Calu3 (cell line): ENCODE measurements around the gene DLG3. TPM values are rescaled to one million over a fixed set of nuclear protein-coding genes. Genes with fewer than 3 reads are reported as not detected.
A peak's percentile ranks its signal among the peaks of the same experiment; 100 is the strongest.

Experiments used
- BruUV-seq: library from RNA; stranded (reverse); fragments of 400-500 nt; replicated peaks from 2 replicates; lab custom pipeline; 2021; lab: Mats Ljungman, UMichigan
- CTCF ChIA-PET: fragments of 300-600 bp; sonication (Branson Sonifier 250); formaldehyde crosslinking; loops from one replicate; lab custom pipeline; 2022; ENCODE audit warnings: antibody characterized with exemption; lab: Charles Lee
- DNase-seq: peaks from one replicate; pipeline ENCODE4 v3.0.0; 2022
- H3K27ac Mint-ChIP-seq: one replicate; pipeline ENCODE4 v1.8.0; 2022; ENCODE audit warnings: mixed read lengths; ENCODE audit not compliant: unreplicated experiment
- H3K27me3 Mint-ChIP-seq: one replicate; pipeline ENCODE4 v1.8.0; 2022; ENCODE audit warnings: mixed read lengths; ENCODE audit not compliant: unreplicated experiment
- H3K36me3 Mint-ChIP-seq: one replicate; pipeline ENCODE4 v1.8.0; 2022; ENCODE audit warnings: mild to moderate bottlenecking, moderate library complexity, mixed read lengths; ENCODE audit not compliant: insufficient read depth, unreplicated experiment
- H3K4me1 Mint-ChIP-seq: one replicate; pipeline ENCODE4 v1.8.0; 2022; ENCODE audit warnings: mild to moderate bottlenecking, low read depth, mixed read lengths; ENCODE audit not compliant: unreplicated experiment
- H3K4me3 Mint-ChIP-seq: one replicate; pipeline ENCODE4 v1.8.0; 2022; ENCODE audit warnings: mild to moderate bottlenecking, low read depth, moderate library complexity, mixed read lengths; ENCODE audit not compliant: unreplicated experiment
- H3K9me3 Mint-ChIP-seq: one replicate; pipeline ENCODE4 v1.8.0; 2022; ENCODE audit warnings: low read depth, mixed read lengths; ENCODE audit not compliant: unreplicated experiment
- intact Hi-C: fragments of 100-400 bp; cut with micrococcal nuclease; formaldehyde crosslinking; loops from one replicate; pipeline ENCODE4 v1.10.0; 2022; ENCODE audit not compliant: unreplicated experiment
- total RNA-seq: library from RNA; stranded (reverse); gene quantifications from 2 replicates; pipeline ENCODE4 v1.2.3, GENCODE V29; 2022
- TF ChIP-seq, protein P1 (sequence below): fragments of 200-600 bp; IDR thresholded peaks from one replicate; pipeline ENCODE4 v1.8.0; 2022; ENCODE audit warnings: antibody characterized with exemption; ENCODE audit not compliant: unreplicated experiment

DLG3 gene
- total RNA-seq, 1 experiment from 2014 or later = 55.8 TPM

DNA sequence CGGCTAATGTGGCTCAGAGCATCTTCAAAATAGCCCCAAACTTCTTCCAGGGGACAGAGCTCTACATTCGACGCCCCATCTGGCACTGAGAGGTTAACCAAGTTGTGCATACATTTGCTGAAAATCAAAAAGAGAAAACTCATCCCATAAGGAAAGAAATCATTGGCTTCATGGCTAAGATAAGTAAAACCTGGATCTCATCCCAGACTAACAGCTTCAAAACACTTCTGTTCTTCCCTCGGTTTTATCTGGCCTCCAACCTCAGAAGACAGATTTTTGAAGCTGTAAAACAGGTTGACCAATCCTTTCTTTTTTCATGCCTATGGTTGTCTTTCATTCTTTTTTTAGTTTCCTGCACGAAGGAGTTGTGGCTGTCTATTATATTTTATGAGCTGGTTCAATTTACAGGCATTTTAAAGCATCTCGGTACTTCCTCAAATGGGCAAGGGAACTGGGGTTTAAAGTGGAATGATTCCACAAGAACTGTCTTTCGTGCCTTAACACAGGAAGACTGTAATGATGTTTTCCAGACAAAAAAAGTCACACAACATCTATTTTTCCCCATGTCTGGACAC lies 107.6 kb downstream of the DLG3 start:
- TF ChIP-seq, protein P1, sequence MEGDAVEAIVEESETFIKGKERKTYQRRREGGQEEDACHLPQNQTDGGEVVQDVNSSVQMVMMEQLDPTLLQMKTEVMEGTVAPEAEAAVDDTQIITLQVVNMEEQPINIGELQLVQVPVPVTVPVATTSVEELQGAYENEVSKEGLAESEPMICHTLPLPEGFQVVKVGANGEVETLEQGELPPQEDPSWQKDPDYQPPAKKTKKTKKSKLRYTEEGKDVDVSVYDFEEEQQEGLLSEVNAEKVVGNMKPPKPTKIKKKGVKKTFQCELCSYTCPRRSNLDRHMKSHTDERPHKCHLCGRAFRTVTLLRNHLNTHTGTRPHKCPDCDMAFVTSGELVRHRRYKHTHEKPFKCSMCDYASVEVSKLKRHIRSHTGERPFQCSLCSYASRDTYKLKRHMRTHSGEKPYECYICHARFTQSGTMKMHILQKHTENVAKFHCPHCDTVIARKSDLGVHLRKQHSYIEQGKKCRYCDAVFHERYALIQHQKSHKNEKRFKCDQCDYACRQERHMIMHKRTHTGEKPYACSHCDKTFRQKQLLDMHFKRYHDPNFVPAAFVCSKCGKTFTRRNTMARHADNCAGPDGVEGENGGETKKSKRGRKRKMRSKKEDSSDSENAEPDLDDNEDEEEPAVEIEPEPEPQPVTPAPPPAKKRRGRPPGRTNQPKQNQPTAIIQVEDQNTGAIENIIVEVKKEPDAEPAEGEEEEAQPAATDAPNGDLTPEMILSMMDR = no peak
- no peak for DNase-seq
- BruUV-seq = no TSS peak
- H3K27ac Mint-ChIP-seq = no peak overlapping the region
- H3K9me3 Mint-ChIP-seq = no peaks in the 10 kb centered on the region
- H3K4me3 Mint-ChIP-seq = no peak overlapping the region
- no peaks in the 10 kb centered on the region for H3K36me3 Mint-ChIP-seq
- peaks cover 16% of the 10 kb centered on the region for H3K4me1 Mint-ChIP-seq
- CTCF ChIA-PET = no interaction called here
- intact Hi-C loops = loop anchor here (5.0 kb wide), 1 partner anchor 75 kb away; no protein-coding TSS in a partner anchor
- no peaks in the 10 kb centered on the region for H3K27me3 Mint-ChIP-seq

DNA sequence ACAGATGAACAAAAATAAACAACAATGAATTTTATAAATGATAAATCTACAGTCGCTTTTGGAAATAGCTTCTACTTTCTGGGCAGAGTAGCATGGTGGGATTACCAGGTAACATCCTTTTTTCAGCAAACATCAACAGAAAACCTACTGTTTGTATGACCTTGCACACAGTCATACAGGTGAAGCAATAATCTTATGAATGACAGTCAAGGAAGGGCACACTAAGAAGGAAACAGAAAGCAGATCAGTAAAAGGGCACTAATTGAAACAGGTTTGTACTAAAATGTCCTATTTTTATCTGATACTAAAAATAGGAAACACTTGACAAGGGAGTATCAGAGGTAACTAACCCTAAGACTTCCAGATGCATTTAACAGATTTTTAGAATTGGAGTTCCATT lies 108.9 kb downstream of the DLG3 start:
- CTCF ChIA-PET = interaction anchor here (1.0 to 1.5 kb wide), 6 partner anchors 38 to 130 kb away, joined by 3 to 17 read pairs (median 8); partner anchors contain the start of gene GDPD2
- Mint-ChIP-seq H3K36me3 (no peaks in the 10 kb centered on the region), H3K27me3 (no peaks in the 10 kb centered on the region), H3K4me3 (no peak overlapping the region), H3K9me3 (no peaks in the 10 kb centered on the region), H3K4me1 (peaks cover 16% of the 10 kb centered on the region), H3K27ac (peak overlapping the region; percentile 85)
- no TSS peak for BruUV-seq
- TF ChIP-seq, protein P1 = no peak
- no peak for DNase-seq
- intact Hi-C loops = loop anchor here (5.0 kb wide), 1 partner anchor 76 kb away; no protein-coding TSS in a partner anchor

DNA sequence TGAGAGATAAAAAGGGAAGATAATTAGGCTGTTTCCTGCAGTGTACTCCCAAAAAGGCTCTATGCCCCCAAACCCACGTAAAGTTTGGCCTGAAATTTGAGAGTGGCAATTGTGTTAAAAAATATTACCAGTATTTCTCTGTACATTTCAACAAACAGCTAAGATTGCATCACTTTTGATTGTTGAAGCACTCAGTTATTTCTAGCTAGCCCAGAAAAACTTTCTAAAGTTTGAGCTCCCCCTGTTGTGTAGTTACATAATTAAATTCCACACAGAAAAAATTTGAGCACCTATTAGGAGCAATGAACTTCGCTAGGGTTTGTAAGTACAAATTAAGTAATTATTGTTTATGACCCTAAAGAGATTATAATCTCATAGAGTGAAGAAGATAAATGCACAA lies 109.4 kb downstream of the DLG3 start:
- CTCF ChIA-PET = interaction anchor here (0.7 to 1.5 kb wide), 7 partner anchors 38 to 131 kb away, joined by 3 to 17 read pairs (median 5); partner anchors contain the start of gene GDPD2
- TF ChIP-seq, protein P1 = peak; percentile 18
- Mint-ChIP-seq H3K4me1 (peaks cover 16% of the 10 kb centered on the region), H3K4me3 (no peak overlapping the region), H3K36me3 (no peaks in the 10 kb centered on the region), H3K27ac (peak overlapping the region; percentile 85), H3K27me3 (no peaks in the 10 kb centered on the region), H3K9me3 (no peaks in the 10 kb centered on the region)
- no peak for DNase-seq
- intact Hi-C loops = loop anchor here (1.0 to 5.0 kb wide), 3 partner anchors 77 to 131 kb away; partner anchors contain the start of gene GDPD2
- no TSS peak for BruUV-seq

DNA sequence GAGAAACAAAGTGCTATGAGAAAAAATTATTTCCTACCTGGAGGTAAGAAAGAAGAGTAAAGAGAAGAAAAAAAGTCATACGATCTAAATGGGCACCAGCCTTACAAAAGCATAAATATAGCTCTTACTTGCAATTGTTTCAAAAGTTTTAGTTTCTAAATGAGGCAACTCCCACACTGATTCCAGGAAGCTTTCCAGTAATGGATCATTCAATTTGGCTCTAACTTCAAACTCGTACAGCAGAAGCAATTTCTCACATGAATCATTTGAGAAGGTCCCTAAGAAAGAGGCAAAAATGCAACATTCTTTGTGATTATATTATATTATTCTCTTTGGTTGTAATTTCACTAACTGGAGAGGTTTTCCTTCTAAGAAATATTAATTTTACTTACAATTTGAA lies 109.9 kb downstream of the DLG3 start:
- Mint-ChIP-seq H3K4me3 (no peak overlapping the region), H3K27me3 (no peaks in the 10 kb centered on the region), H3K27ac (peak overlapping the region; percentile 85), H3K9me3 (no peaks in the 10 kb centered on the region), H3K4me1 (peaks cover 16% of the 10 kb centered on the region), H3K36me3 (no peaks in the 10 kb centered on the region)
- BruUV-seq = no TSS peak
- CTCF ChIA-PET = interaction anchor here (0.7 to 1.5 kb wide), 7 partner anchors 37 to 131 kb away, joined by 3 to 17 read pairs (median 5); partner anchors contain the start of gene GDPD2
- TF ChIP-seq, protein P1 = no peak
- DNase-seq = no peak
- intact Hi-C loops = loop anchor here (1.0 to 5.0 kb wide), 3 partner anchors 77 to 132 kb away; partner anchors contain the start of gene GDPD2
